Uterus (tissue), 2 donors: ENCODE measurements around the gene MPIG6B.

ENCODE experiments used
- POLR2A ChIP-seq, 2 donors: fragments of 450-650 bp; IDR thresholded peaks; one replicate each; pipeline ENCODE4 v1.6.1; 2016; ENCODE audit warnings: antibody characterized with exemption in 2 of 2, mild to moderate bottlenecking in 1 of 2, moderate library complexity in 1 of 2
- TF ChIP-seq, protein P1 (sequence below), 4 experiments: fragments of 200-600 bp in 2 of 4; fragments of 450-650 bp in 2 of 4; sonication (generic) in 2 of 4; IDR thresholded peaks; one replicate each; pipeline ENCODE4 v1.5.1; 2016 to 2019; ENCODE audit warnings: antibody characterized with exemption in 4 of 4, mild to moderate bottlenecking in 2 of 4, moderate library complexity in 1 of 4

DNA sequence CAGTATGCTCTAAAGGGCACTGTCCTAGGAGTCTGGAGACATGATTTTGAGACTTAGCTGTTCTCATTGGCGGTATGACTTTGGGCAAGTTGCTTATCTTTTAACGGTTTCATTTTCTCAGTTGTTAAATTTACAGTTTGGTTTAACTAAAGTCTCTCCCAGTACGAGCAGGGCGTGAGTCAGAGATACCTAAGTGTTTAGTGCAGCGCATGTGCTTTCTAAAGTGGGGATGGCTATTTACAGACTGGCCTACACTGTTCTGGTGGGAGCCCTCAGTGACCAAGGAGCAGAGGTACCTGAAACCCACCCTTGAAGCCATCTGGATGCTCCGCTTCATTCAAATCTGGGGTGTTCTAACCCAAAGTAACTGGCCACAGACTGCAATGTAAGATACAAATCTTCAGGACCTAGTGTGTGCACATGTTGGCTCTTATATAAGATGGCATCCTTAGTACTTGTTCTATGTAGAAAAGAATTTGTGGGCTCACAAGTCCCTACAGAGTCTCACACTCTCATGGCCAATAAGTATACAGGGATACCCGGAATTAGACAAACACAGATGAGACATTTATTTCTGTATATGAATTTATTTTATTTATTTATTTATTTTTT lies 27.3 kb downstream of the MPIG6B start:
- no peak for TF ChIP-seq POLR2A (IDR thresholded peaks at IDR 0.05)
- TF ChIP-seq, protein P1, sequence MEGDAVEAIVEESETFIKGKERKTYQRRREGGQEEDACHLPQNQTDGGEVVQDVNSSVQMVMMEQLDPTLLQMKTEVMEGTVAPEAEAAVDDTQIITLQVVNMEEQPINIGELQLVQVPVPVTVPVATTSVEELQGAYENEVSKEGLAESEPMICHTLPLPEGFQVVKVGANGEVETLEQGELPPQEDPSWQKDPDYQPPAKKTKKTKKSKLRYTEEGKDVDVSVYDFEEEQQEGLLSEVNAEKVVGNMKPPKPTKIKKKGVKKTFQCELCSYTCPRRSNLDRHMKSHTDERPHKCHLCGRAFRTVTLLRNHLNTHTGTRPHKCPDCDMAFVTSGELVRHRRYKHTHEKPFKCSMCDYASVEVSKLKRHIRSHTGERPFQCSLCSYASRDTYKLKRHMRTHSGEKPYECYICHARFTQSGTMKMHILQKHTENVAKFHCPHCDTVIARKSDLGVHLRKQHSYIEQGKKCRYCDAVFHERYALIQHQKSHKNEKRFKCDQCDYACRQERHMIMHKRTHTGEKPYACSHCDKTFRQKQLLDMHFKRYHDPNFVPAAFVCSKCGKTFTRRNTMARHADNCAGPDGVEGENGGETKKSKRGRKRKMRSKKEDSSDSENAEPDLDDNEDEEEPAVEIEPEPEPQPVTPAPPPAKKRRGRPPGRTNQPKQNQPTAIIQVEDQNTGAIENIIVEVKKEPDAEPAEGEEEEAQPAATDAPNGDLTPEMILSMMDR (IDR thresholded peaks at IDR 0.05), result no peak
